ENCODE data around the gene CATSPERD. TPM values are rescaled to one million over a fixed set of nuclear protein-coding genes. Genes with fewer than 3 reads are reported as not detected.

The CATSPERD gene
- total RNA-seq, 1 experiment from 2014 or later, result 0.50 TPM

- no peak overlapping the region for H3K4me3 Mint-ChIP-seq
- H3K27me3 Mint-ChIP-seq (ENCODE audit: low read depth), result no peaks in the 10 kb centered on the region
- ChIA-PET POLR2A (no interaction called here), CTCF (no interaction called here)
- no peak for TF ChIP-seq ZNF416 (CRISPR knock-in tag; IDR thresholded peaks at IDR 0.05)
- TF ChIP-seq FOXJ3 (CRISPR knock-in tag; IDR thresholded peaks at IDR 0.05; ENCODE audit: borderline replicate concordance), result no peak
- TF ChIP-seq GTF2I (CRISPR knock-in tag; conservative IDR thresholded peaks at IDR 0.05), result no peak
- TF ChIP-seq MAX (CRISPR knock-in tag; IDR thresholded peaks at IDR 0.05), result no peak
- no peak for TF ChIP-seq RORB (CRISPR knock-in tag; IDR thresholded peaks at IDR 0.05)
- TF ChIP-seq ETV6 (CRISPR knock-in tag; IDR thresholded peaks at IDR 0.05), result no peak
- no peak for TF ChIP-seq PRDM15 (CRISPR knock-in tag; IDR thresholded peaks at IDR 0.05)
- TF ChIP-seq ZBTB43 (CRISPR knock-in tag; IDR thresholded peaks at IDR 0.05), result no peak
- ATAC-seq (no peak), DNase-seq (ENCODE audit: low spot score) (no peak)
- no peaks in the 10 kb centered on the region for H3K9me3 Mint-ChIP-seq
- 0 out of 2 replicates have a peak, but pooled peaks cover 3% of the 10 kb centered on the region for H3K4me1 Mint-ChIP-seq
- peaks cover 13% of the 10 kb centered on the region for H3K36me3 Mint-ChIP-seq
- H3K27ac Mint-ChIP-seq, result no peak overlapping the region
Measured at GRCh38 chr19:5673752-5674151, 46.7 kb upstream of the CATSPERD start.

GRCh38 chr19:5674714-5675113, 45.7 kb upstream of the CATSPERD start:
- peaks cover 9% of the 10 kb centered on the region for H3K4me1 Mint-ChIP-seq
- no peak overlapping the region for H3K4me3 Mint-ChIP-seq
- ATAC-seq, result no peak
- peak overlapping the region; percentile 74; the same call in 1 of the 2 replicates for H3K27ac Mint-ChIP-seq
- H3K27me3 Mint-ChIP-seq (ENCODE audit: low read depth), result no peaks in the 10 kb centered on the region
- no peak for DNase-seq (ENCODE audit: low spot score)
- CTCF ChIA-PET, result interaction anchor here (3.1 kb wide), 1 partner anchor 12 kb away, joined by 22 read pairs; no protein-coding TSS in a partner anchor
- TF ChIP-seq E2F5 (CRISPR knock-in tag; IDR thresholded peaks at IDR 0.05) (no peak), ESRRA (CRISPR knock-in tag; IDR thresholded peaks at IDR 0.05; ENCODE audit: borderline replicate concordance) (no peak), NR1H2 (CRISPR knock-in tag; IDR thresholded peaks at IDR 0.05) (no peak), RORB (CRISPR knock-in tag; IDR thresholded peaks at IDR 0.05) (no peak), HMGXB4 (CRISPR knock-in tag; IDR thresholded peaks at IDR 0.05) (no peak), ATF6 (CRISPR knock-in tag; IDR thresholded peaks at IDR 0.05) (no peak), CDX4 (CRISPR knock-in tag; IDR thresholded peaks at IDR 0.05; ENCODE audit: borderline replicate concordance) (no peak)
- POLR2A ChIA-PET, result no interaction called here
- H3K9me3 Mint-ChIP-seq, result no peaks in the 10 kb centered on the region
- H3K36me3 Mint-ChIP-seq, result peaks cover 4% of the 10 kb centered on the region; the same call in 1 of the 2 replicates
